ENCODE measurements around the gene KAZN. TPM values are rescaled to one million over a fixed set of nuclear protein-coding genes. Genes with fewer than 3 reads are reported as not detected.

KAZN gene
- total and polyA plus RNA-seq, 2 donors from 2014 or later = 17.4 to 60.8 TPM

DNA sequence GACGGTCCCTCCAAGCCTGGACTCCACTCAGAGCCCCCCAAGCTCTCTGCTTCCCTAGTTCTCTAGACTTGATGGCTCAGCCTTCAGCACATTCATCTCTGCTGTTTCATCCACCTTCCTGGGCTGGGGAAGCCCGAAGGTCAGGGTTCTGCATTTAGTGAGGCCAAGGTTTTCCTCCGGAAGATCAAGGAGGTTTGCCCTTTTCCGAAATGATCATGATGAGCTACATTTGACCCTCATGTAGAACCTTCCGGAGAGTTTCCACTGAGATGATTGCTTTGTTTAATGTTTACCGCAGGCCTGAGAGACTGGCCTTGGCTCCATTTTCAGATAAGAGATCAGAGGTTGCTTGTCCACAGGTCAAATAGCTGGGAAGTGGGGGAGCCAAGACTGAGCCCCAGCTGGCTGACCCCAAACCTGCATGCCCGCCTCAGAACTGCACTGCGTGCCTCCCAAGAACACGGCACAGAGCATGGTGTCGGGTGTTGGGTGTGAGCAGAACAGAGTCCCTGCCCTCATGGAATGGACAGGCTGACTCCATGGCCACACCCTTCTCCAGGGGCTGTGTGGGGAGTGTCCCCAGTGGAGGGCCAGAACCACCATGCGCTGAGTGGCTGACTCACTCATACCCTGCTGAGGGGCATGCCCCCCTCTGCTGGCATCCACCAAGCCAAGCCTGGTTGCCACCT is 354.3 kb downstream of the KAZN start:
- Histone ChIP-seq H3K9me3 (ENCODE audit: control insufficient read depth in 2 of 3, insufficient read depth in 1 of 3, low read length in 3 of 3) (no peaks in the 10 kb centered on the region), H3K9ac (ENCODE audit: low read length in 3 of 3) (peak overlapping the region in 1 of 3 donors; percentile 61), H3K27me3 (ENCODE audit: control insufficient read depth, insufficient read depth, low read length) (no peaks in the 10 kb centered on the region), H3K27ac (ENCODE audit: low read depth in 2 of 2, low read length in 2 of 2) (peak overlapping the region; percentile 38 to 71), H3K4me1 (ENCODE audit: control insufficient read depth in 2 of 3, insufficient read depth in 2 of 3, low read depth in 1 of 3, low read length in 3 of 3) (peaks cover 0 to 54% (median 39%) of the 10 kb centered on the region in 3 donors), H3K4me3 (ENCODE audit: low read length in 3 of 3) (no peak overlapping the region), H3K36me3 (ENCODE audit: control insufficient read depth in 2 of 3, insufficient read depth in 3 of 3, low read length in 3 of 3) (no peaks in the 10 kb centered on the region)
- TF ChIP-seq, protein P1, sequence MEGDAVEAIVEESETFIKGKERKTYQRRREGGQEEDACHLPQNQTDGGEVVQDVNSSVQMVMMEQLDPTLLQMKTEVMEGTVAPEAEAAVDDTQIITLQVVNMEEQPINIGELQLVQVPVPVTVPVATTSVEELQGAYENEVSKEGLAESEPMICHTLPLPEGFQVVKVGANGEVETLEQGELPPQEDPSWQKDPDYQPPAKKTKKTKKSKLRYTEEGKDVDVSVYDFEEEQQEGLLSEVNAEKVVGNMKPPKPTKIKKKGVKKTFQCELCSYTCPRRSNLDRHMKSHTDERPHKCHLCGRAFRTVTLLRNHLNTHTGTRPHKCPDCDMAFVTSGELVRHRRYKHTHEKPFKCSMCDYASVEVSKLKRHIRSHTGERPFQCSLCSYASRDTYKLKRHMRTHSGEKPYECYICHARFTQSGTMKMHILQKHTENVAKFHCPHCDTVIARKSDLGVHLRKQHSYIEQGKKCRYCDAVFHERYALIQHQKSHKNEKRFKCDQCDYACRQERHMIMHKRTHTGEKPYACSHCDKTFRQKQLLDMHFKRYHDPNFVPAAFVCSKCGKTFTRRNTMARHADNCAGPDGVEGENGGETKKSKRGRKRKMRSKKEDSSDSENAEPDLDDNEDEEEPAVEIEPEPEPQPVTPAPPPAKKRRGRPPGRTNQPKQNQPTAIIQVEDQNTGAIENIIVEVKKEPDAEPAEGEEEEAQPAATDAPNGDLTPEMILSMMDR (IDR thresholded peaks at IDR 0.05; ENCODE audit: borderline replicate concordance, extremely low read depth, insufficient read depth) = no peak
- DNase-seq = peak in 1 of 5 donors; percentile 82
- FAIRE-seq = no peak
- intact Hi-C loops (cut with DNase I) = no loop called here

DNA sequence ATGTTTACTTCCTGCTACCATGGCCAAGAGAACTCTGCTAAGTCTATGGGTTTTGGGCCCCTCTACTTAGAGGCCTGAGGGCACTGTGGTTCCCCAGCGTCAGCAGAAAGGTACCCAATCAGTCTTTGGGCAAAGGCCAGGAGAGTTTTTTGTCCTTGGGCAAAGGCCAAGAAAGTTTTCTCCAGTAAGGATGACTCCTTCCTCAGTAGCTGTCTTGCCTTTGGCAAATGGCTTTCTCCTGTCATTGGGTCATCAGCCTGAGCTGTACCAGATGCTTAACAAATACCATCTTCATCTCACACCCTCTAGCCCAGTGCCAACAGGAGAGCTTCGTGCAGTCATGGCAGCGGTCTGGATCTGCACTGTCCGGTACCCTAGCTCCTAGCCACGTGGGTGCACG is 355.7 kb downstream of the KAZN start:
- H3K36me3 ChIP-seq (ENCODE audit: control insufficient read depth in 2 of 3, insufficient read depth in 3 of 3, low read length in 3 of 3) = no peaks in the 10 kb centered on the region
- H3K27me3 ChIP-seq (ENCODE audit: control insufficient read depth, insufficient read depth, low read length) = no peaks in the 10 kb centered on the region
- peaks cover 0 to 53% (median 39%) of the 10 kb centered on the region in 3 donors for H3K4me1 ChIP-seq (ENCODE audit: control insufficient read depth in 2 of 3, insufficient read depth in 2 of 3, low read depth in 1 of 3, low read length in 3 of 3)
- H3K4me3 ChIP-seq (ENCODE audit: low read length in 3 of 3) = no peak overlapping the region
- H3K9me3 ChIP-seq (ENCODE audit: control insufficient read depth in 2 of 3, insufficient read depth in 1 of 3, low read length in 3 of 3) = no peaks in the 10 kb centered on the region
- H3K27ac ChIP-seq (ENCODE audit: low read depth in 2 of 2, low read length in 2 of 2) = peak overlapping the region; percentile 8 to 27
- intact Hi-C loops (cut with DNase I) = no loop called here
- FAIRE-seq = no peak
- no peak overlapping the region for H3K9ac ChIP-seq (ENCODE audit: low read length in 3 of 3)
- TF ChIP-seq, protein P1 (IDR thresholded peaks at IDR 0.05; ENCODE audit: borderline replicate concordance, extremely low read depth, insufficient read depth) = no peak
- no peak for DNase-seq

DNA sequence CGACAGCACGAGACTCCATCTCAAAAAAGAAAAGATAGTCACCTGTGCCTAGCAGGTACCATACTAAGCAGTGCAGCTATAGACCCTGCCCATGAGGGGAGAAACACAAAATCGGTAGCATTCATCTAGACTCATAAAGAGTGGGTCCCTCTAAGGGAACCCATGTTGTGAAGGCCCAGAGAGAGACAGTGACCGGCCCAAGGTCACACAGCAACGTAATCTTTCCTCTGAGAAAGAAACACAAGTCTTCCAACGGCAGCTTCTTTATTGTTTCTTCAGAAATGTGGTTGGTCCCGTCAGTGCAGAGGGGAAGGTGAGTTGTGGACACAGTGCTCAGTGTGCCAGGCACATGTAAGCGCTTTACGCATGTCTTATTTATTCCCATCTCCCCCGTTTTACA is 356.4 kb downstream of the KAZN start:
- H3K27ac ChIP-seq (ENCODE audit: low read depth in 2 of 2, low read length in 2 of 2) = no peak overlapping the region
- TF ChIP-seq, protein P1 (IDR thresholded peaks at IDR 0.05; ENCODE audit: borderline replicate concordance, extremely low read depth, insufficient read depth) = no peak
- H3K4me3 ChIP-seq (ENCODE audit: low read length in 3 of 3) = no peak overlapping the region
- no peaks in the 10 kb centered on the region for H3K9me3 ChIP-seq (ENCODE audit: control insufficient read depth in 2 of 3, insufficient read depth in 1 of 3, low read length in 3 of 3)
- H3K27me3 ChIP-seq (ENCODE audit: control insufficient read depth, insufficient read depth, low read length) = no peaks in the 10 kb centered on the region
- intact Hi-C loops (cut with DNase I) = no loop called here
- H3K36me3 ChIP-seq (ENCODE audit: control insufficient read depth in 2 of 3, insufficient read depth in 3 of 3, low read length in 3 of 3) = no peaks in the 10 kb centered on the region
- FAIRE-seq (no peak), DNase-seq (no peak)
- H3K4me1 ChIP-seq (ENCODE audit: control insufficient read depth in 2 of 3, insufficient read depth in 2 of 3, low read depth in 1 of 3, low read length in 3 of 3) = peaks cover 0 to 46% (median 33%) of the 10 kb centered on the region in 3 donors
- H3K9ac ChIP-seq (ENCODE audit: low read length in 3 of 3) = no peak overlapping the region

Measured in kidney (tissue), 14 donors.